Measurements from ENCODE around the gene PPP6R2. TPM values are rescaled to one million over a fixed set of nuclear protein-coding genes. Genes with fewer than 3 reads are reported as not detected.

Gene PPP6R2
- total and polyA plus RNA-seq, 9 of the 15 experiments (the other 6 are each of a cell fraction or from before 2014, with no cell fraction given) = 0.32 to 39.8 (median 21.4) TPM

GRCh38 chr22:50293441-50294318, 49.4 kb upstream of the PPP6R2 start:
- CTCF ChIA-PET (ENCODE audit: low intra/inter-chr PET ratio) = no interaction called here
- H3K4me2 ChIP-seq (ENCODE audit: insufficient read depth, low read length) = no peak overlapping the region
- ATAC-seq (no peak), DNase-seq (ENCODE audit: extremely low read depth in 1 of 4, low spot score in 3 of 4) (no peak), FAIRE-seq (no peak)
- no peaks in the 10 kb centered on the region for H4K20me1 ChIP-seq (replicated peaks; ENCODE audit: control insufficient read depth, insufficient read depth, low read length)
- peaks cover 15% of the 10 kb centered on the region; the same call in 2 of the 3 replicates for H3K36me3 ChIP-seq (ENCODE audit: control insufficient read depth, insufficient read depth, low read length)
- no peaks in the 10 kb centered on the region for H3K9me1 ChIP-seq (ENCODE audit: control insufficient read depth, insufficient read depth, low read length)
- H3K27ac ChIP-seq (ENCODE audit: extremely low read depth, low read depth, low read length) = no peak overlapping the region
- in situ Hi-C loops (cut with MboI) = no loop called here
- TF ChIP-seq KDM1A (IDR thresholded peaks at IDR 0.05) (no peak), ZNF263 (CRISPR knock-in tag; IDR thresholded peaks at IDR 0.05; ENCODE audit: borderline replicate concordance) (no peak), ZNF707 (CRISPR knock-in tag; conservative IDR thresholded peaks at IDR 0.05) (no peak), MAFK (IDR thresholded peaks at IDR 0.05; ENCODE audit: low read length) (no peak), VEZF1 (CRISPR knock-in tag; IDR thresholded peaks at IDR 0.05) (no peak), ZNF668 (CRISPR knock-in tag; IDR thresholded peaks at IDR 0.05) (no peak), ZKSCAN8 (CRISPR knock-in tag; IDR thresholded peaks at IDR 0.05) (no peak), HMG20A (CRISPR knock-in tag; conservative IDR thresholded peaks at IDR 0.05) (no peak), HDAC6 (IDR thresholded peaks at IDR 0.05; ENCODE audit: low read depth, low read length) (no peak), TBP (optimal IDR thresholded peaks at IDR 0.05; ENCODE audit: low read depth, low read length) (no peak), CTBP1 (IDR thresholded peaks at IDR 0.05; ENCODE audit: borderline replicate concordance) (no peak), TBL1XR1 (IDR thresholded peaks at IDR 0.05; ENCODE audit: low read length in 2 of 2) (no peak), NCOA1 (IDR thresholded peaks at IDR 0.05; ENCODE audit: low read depth) (no peak), MLX (CRISPR knock-in tag; conservative IDR thresholded peaks at IDR 0.05) (no peak), PTBP1 (IDR thresholded peaks at IDR 0.05; ENCODE audit: low read depth, low read length) (no peak), SLC30A9 (CRISPR knock-in tag; IDR thresholded peaks at IDR 0.05) (no peak), ZNF224 (CRISPR knock-in tag; IDR thresholded peaks at IDR 0.05) (no peak), ZNF24 (IDR thresholded peaks at IDR 0.05) (no peak)
- TF ChIP-seq, protein P1, sequence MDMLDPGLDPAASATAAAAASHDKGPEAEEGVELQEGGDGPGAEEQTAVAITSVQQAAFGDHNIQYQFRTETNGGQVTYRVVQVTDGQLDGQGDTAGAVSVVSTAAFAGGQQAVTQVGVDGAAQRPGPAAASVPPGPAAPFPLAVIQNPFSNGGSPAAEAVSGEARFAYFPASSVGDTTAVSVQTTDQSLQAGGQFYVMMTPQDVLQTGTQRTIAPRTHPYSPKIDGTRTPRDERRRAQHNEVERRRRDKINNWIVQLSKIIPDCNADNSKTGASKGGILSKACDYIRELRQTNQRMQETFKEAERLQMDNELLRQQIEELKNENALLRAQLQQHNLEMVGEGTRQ (CRISPR knock-in tag; IDR thresholded peaks at IDR 0.05) = no peak
- intact Hi-C loops (cut with micrococcal nuclease) = no loop called here
- H3K9ac ChIP-seq (ENCODE audit: insufficient read depth in 1 of 2, low read depth in 2 of 2, low read length in 2 of 2) = no peak overlapping the region
- WGBS (ENCODE audit: insufficient coverage, low coverage, missing lambda C conversion rate) = 88% methylated on average over 9 of the region's 42 CpGs
- no peak overlapping the region for H3K4me3 ChIP-seq
- H3K9me3 ChIP-seq (replicated peaks; ENCODE audit: control insufficient read depth, insufficient read depth, low read depth, low read length) = no peaks in the 10 kb centered on the region
- no TSS peak for BruUV-seq (replicated peaks)
- no peaks in the 10 kb centered on the region for H3K27me3 ChIP-seq (ENCODE audit: control insufficient read depth in 2 of 2, insufficient read depth in 2 of 2, low read length in 2 of 2)
- no peak overlapping the region for H2AFZ ChIP-seq (ENCODE audit: low read depth, low read length)
- H3K79me2 ChIP-seq (ENCODE audit: control insufficient read depth, insufficient read depth, low read length) = peaks cover 21% of the 10 kb centered on the region; the same call in 2 of the 3 replicates
- H3K4me1 ChIP-seq (replicated peaks in 1 of 2; ENCODE audit: control insufficient read depth in 2 of 2, insufficient read depth in 2 of 2, low read length in 2 of 2) = peaks cover 0 to 37% of the 10 kb centered on the region in 2 experiments; a peak in 2 of 5 replicates
- POLR2A ChIA-PET = interaction anchor here (0.6 to 1.8 kb wide), 7 partner anchors 10 to 359 kb away, joined by 3 to 11 read pairs (median 3); no protein-coding TSS in a partner anchor
